Activated T-helper 2 cell treated with anti-CD3 and anti-CD28 coated beads, Interferon-gamma antibody, Interleukin-2, Interleukin-4, amounts not matched to agents 10 μg/mL and 5 μg/mL and 100 μg/mL, durations not matched to agents 14 hours and 24 hours and 36 hours (primary cell): ENCODE data around the gene LRRTM1. TPM values are rescaled to one million over a fixed set of nuclear protein-coding genes. Genes with fewer than 3 reads are reported as not detected.

Experiments
- DNase-seq: peaks from one replicate; pipeline ENCODE4 v3.0.0; 2021; ENCODE audit warnings: low spot score
- H3K27ac Mint-ChIP-seq: one replicate; pipeline ENCODE4 v1.8.0; 2021; ENCODE audit warnings: mixed read lengths
- H3K27me3 Mint-ChIP-seq: one replicate; pipeline ENCODE4 v1.8.0; 2021; ENCODE audit warnings: low read depth, mixed read lengths
- H3K36me3 Mint-ChIP-seq: one replicate; pipeline ENCODE4 v1.8.0; 2021; ENCODE audit warnings: low read depth, mixed read lengths
- H3K4me1 Mint-ChIP-seq: one replicate; pipeline ENCODE4 v1.8.0; 2021; ENCODE audit warnings: low read depth, mixed read lengths
- H3K4me3 Mint-ChIP-seq: one replicate; pipeline ENCODE4 v1.8.0; 2021; ENCODE audit warnings: low read depth, mild to moderate bottlenecking, moderate library complexity, mixed read lengths
- H3K9me3 Mint-ChIP-seq: one replicate; pipeline ENCODE4 v1.8.0; 2021; ENCODE audit warnings: mixed read lengths
- intact Hi-C: fragments of 100-400 bp; cut with micrococcal nuclease; formaldehyde crosslinking; loops from one replicate; pipeline ENCODE4 v1.15.1; 2023
- total RNA-seq: library from RNA; stranded (reverse); gene quantifications from 2 replicates; pipeline ENCODE4 v1.2.3, GENCODE V29; 2022

Gene LRRTM1
- total RNA-seq, 1 donor from 2014 or later, result not detected

GRCh38 chr2:80255918-80256781, 48.4 kb downstream of the LRRTM1 start:
- intact Hi-C loops, result no loop called here
- Mint-ChIP-seq H3K36me3 (no peaks in the 10 kb centered on the region), H3K27ac (no peak overlapping the region), H3K27me3 (no peaks in the 10 kb centered on the region), H3K4me1 (no peaks in the 10 kb centered on the region), H3K9me3 (peaks cover 4% of the 10 kb centered on the region), H3K4me3 (no peak overlapping the region)
- no peak for DNase-seq

- Mint-ChIP-seq H3K4me3 (no peak overlapping the region), H3K4me1 (no peaks in the 10 kb centered on the region), H3K27ac (no peak overlapping the region), H3K36me3 (no peaks in the 10 kb centered on the region), H3K9me3 (peaks cover 4% of the 10 kb centered on the region), H3K27me3 (no peaks in the 10 kb centered on the region)
- intact Hi-C loops, result no loop called here
- no peak for DNase-seq
Observed at GRCh38 chr2:80252294-80252986, 52.1 kb downstream of the LRRTM1 start.
